B cell (primary cell): ENCODE data around the gene S100A5. TPM values are rescaled to one million over a fixed set of nuclear protein-coding genes. Genes with fewer than 3 reads are reported as not detected.

Experiments
- ATAC-seq: fragments of 200-7000 bp; cut with Tn5 transposase; one replicate; pipeline ENCODE4 v1.10.0; 2021; ENCODE audit warnings: low read depth, mild to moderate bottlenecking, moderate number of reproducible peaks, moderate library complexity
- CTCF ChIA-PET: fragments of 350-600 bp; sonication (Branson Sonifier 250); formaldehyde crosslinking; loops from one replicate; lab custom pipeline; 2021; ENCODE audit warnings: antibody characterized with exemption, inconsistent platforms; lab: Charles Lee
- POLR2A ChIA-PET: fragments of 350-600 bp; sonication (Branson Sonifier 250); formaldehyde crosslinking; loops from one replicate; lab custom pipeline; 2021; ENCODE audit warnings: antibody characterized with exemption; lab: Charles Lee
- DNase-seq: peaks from one replicate; pipeline ENCODE4 v3.0.0; 2013
- H2AFZ ChIP-seq: 2 replicates; pipeline ENCODE4 v1.6.1; 2012; ENCODE audit warnings: mild to moderate bottlenecking, low read depth, low read length; ENCODE audit not compliant: insufficient read depth, poor library complexity, severe bottlenecking
- H3K27ac ChIP-seq, 2 donors: 1 replicate in 1 of 2; 2 replicates in 1 of 2; pipeline ENCODE4 v1.5.1; 2012 to 2013; ENCODE audit warnings: low read length in 2 of 2, mild to moderate bottlenecking in 2 of 2, moderate library complexity in 1 of 2
- H3K27me3 ChIP-seq, 4 experiments: fragments of 200-600 bp in 1 of 4; sonication (generic) in 1 of 4; replicated peaks in 1 of 4; 1 replicate in 2 of 4; 2 replicates in 2 of 4; pipeline versions ENCODE4 v1.6.1 to v1.7.0; 2013 to 2016; ENCODE audit warnings: low read length in 3 of 4, mild to moderate bottlenecking in 2 of 4, mixed read lengths in 1 of 4, moderate library complexity in 1 of 4; ENCODE audit not compliant: insufficient read depth in 4 of 4, control insufficient read depth in 3 of 4; ENCODE audit errors: control extremely low read depth in 1 of 4
- H3K36me3 ChIP-seq, 2 experiments: replicated peaks in 1 of 2; 1 replicate in 1 of 2; 2 replicates in 1 of 2; pipeline versions ENCODE4 v1.6.1 to v1.7.1; 2013; ENCODE audit warnings: low read length in 1 of 2; ENCODE audit not compliant: insufficient read depth in 2 of 2, control insufficient read depth in 1 of 2; ENCODE audit errors: control extremely low read depth in 1 of 2, extremely low read depth in 1 of 2
- H3K4me1 ChIP-seq, 2 donors: fragments of 200-600 bp in 1 of 2; sonication (generic) in 1 of 2; 1 replicate in 1 of 2; 2 replicates in 1 of 2; pipeline versions ENCODE4 v1.5.1 to v1.6.1; 2013 to 2017; ENCODE audit warnings: low read length in 2 of 2; ENCODE audit not compliant: control insufficient read depth in 2 of 2, insufficient read depth in 2 of 2
- H3K4me2 ChIP-seq: replicated peaks from 2 replicates; pipeline ENCODE3; 2012; ENCODE audit warnings: mild to moderate bottlenecking, low read depth, low read length; ENCODE audit not compliant: poor library complexity, severe bottlenecking
- H3K4me3 ChIP-seq, 5 experiments: fragments of 200-600 bp in 1 of 5; sonication (generic) in 1 of 5; 1 replicate in 3 of 5; 2 replicates in 2 of 5; pipeline versions ENCODE4 v1.5.1 to v1.7.0; 2011 to 2016; ENCODE audit warnings: low read length in 4 of 5, mild to moderate bottlenecking in 4 of 5, low read depth in 2 of 5, control low read depth in 1 of 5, moderate library complexity in 1 of 5; ENCODE audit not compliant: insufficient read depth in 1 of 5; ENCODE audit errors: control extremely low read depth in 1 of 5, extremely low read depth in 1 of 5
- H3K79me2 ChIP-seq: fragments of 200-600 bp; sonication (generic); one replicate; pipeline ENCODE4 v1.6.0; 2016; ENCODE audit warnings: low read length; ENCODE audit not compliant: control insufficient read depth, insufficient read depth
- H3K9ac ChIP-seq: fragments of 200-600 bp; sonication (generic); 2 replicates; pipeline ENCODE4 v1.6.1; 2017; ENCODE audit warnings: mild to moderate bottlenecking, low read length, moderate library complexity
- H3K9me3 ChIP-seq, 3 donors: one replicate each; pipeline versions ENCODE4 v1.6.1 to v1.7.1; 2013; ENCODE audit warnings: low read length in 2 of 3; ENCODE audit not compliant: control insufficient read depth in 2 of 3, insufficient read depth in 1 of 3; ENCODE audit errors: control extremely low read depth in 1 of 3
- H4K20me1 ChIP-seq: 2 replicates; pipeline ENCODE4 v1.6.0; 2012; ENCODE audit warnings: mild to moderate bottlenecking, low read length; ENCODE audit not compliant: insufficient read depth, control insufficient read depth, poor library complexity, severe bottlenecking
- H3K27ac Mint-ChIP-seq: one replicate; pipeline ENCODE4 v1.8.0; 2021; ENCODE audit warnings: mixed read lengths
- H3K27me3 Mint-ChIP-seq: one replicate; pipeline ENCODE4 v1.8.0; 2021; ENCODE audit warnings: mixed read lengths
- H3K4me1 Mint-ChIP-seq: one replicate; pipeline ENCODE4 v1.8.0; 2021; ENCODE audit warnings: mixed read lengths
- H3K4me3 Mint-ChIP-seq: one replicate; pipeline ENCODE4 v1.8.0; 2021; ENCODE audit warnings: mixed read lengths
- H3K9me3 Mint-ChIP-seq: one replicate; pipeline ENCODE4 v1.8.0; 2022; ENCODE audit warnings: mixed read lengths; ENCODE audit not compliant: insufficient read depth
- CTCF ChIP-seq: fragments of 200-600 bp; IDR thresholded peaks from one replicate; pipeline ENCODE4 v1.8.0; 2022; ENCODE audit warnings: antibody characterized with exemption, mild to moderate bottlenecking
- EZH2 ChIP-seq: IDR thresholded peaks from 2 replicates; pipeline ENCODE4 v1.6.1; 2012; ENCODE audit warnings: borderline replicate concordance, low read depth, mild to moderate bottlenecking, moderate library complexity, low read length; ENCODE audit not compliant: insufficient read depth, poor library complexity, severe bottlenecking
- WGBS: methylation state at CpG from one replicate; pipeline ENCODE4 v1.1.5; 2013; ENCODE audit warnings: missing lambda C conversion rate; ENCODE audit not compliant: insufficient coverage; 5-methylcytosine and 5-hydroxymethylcytosine counted together
- intact Hi-C: fragments of 100-400 bp; cut with micrococcal nuclease; formaldehyde crosslinking; loops from one replicate; pipeline ENCODE4 v1.10.0; 2022
- polyA plus RNA-seq: library from polyadenylated mRNA; depleted of rRNA; stranded (reverse); fragments of >200 nt; gene quantifications from 2 replicates; pipeline ENCODE4 v1.2.3, GENCODE V29; 2012
- total RNA-seq, 2 donors: library from RNA; stranded (reverse); fragments of 120-200 nt in 1 of 2; gene quantifications; 1 replicate in 1 of 2; 2 replicates in 1 of 2; pipeline versions ENCODE4 v1.2.3 to v1.2.4, GENCODE V29; 2013 to 2022

S100A5 gene
- total and polyA plus RNA-seq, 2 donors (not counting 1 experiment from before 2014, with no cell fraction given), result 0.64 TPM; not detected in 1

GRCh38 chr1:153549741-153550397, 9.1 kb upstream of the S100A5 start:
- DNase-seq, result no peak

More at GRCh38 chr1:153549741-153550397, 9.1 kb upstream of the S100A5 start:
- Mint-ChIP-seq H3K4me1 (peaks cover 23% of the 10 kb centered on the region), H3K27ac (no peak overlapping the region), H3K4me3 (no peak overlapping the region), H3K27me3 (peaks cover 16% of the 10 kb centered on the region), H3K9me3 (no peaks in the 10 kb centered on the region)
- no peak for TF ChIP-seq EZH2
- no peak for TF ChIP-seq CTCF
- ATAC-seq, result no peak
- no peak overlapping the region for H3K4me2 ChIP-seq
- H3K27ac ChIP-seq, result no peak overlapping the region
- H2AFZ ChIP-seq, result no peak overlapping the region
- H3K4me3 ChIP-seq, result no peak overlapping the region
- intact Hi-C loops, result no loop called here
- no peaks in the 10 kb centered on the region for H3K9me3 ChIP-seq
- H3K27me3 ChIP-seq, result peaks cover 0 to 5% (median 0%) of the 10 kb centered on the region in 4 experiments
- ChIA-PET CTCF (interaction anchor here (1.1 to 7.5 kb wide), 4 partner anchors 13 to 48 kb away, joined by 3 to 59 read pairs (median 5); partner anchors contain the start of genes S100A2 and S100A6), POLR2A (no interaction called here)
- 95% methylated on average over 6 of the region's 6 CpGs for WGBS
- no peaks in the 10 kb centered on the region for H3K36me3 ChIP-seq
- H4K20me1 ChIP-seq, result no peaks in the 10 kb centered on the region
- no peak overlapping the region for H3K9ac ChIP-seq
- no peaks in the 10 kb centered on the region for H3K79me2 ChIP-seq
- H3K4me1 ChIP-seq, result peaks cover 19 to 21% of the 10 kb centered on the region in 2 donors
